RWPE1 (cell line): Measurements from ENCODE around the gene HSPA4.
A peak's percentile ranks its signal among the peaks of the same experiment; 100 is the strongest.
"Not testable (repeated sequence)": the region's sequence is repeated elsewhere in the genome, so short reads cannot be mapped to it uniquely, and the experiment has no call there.

Experiments used
- CTCF ChIA-PET: fragments of 350-600 bp; sonication (Branson Sonifier 250); formaldehyde crosslinking; extraction: SDS; loops from one replicate; lab custom pipeline; 2021; lab: Yijun Ruan, JAX
- POLR2A ChIA-PET: fragments of 400-600 bp; formaldehyde crosslinking; extraction: SDS; loops from one replicate; lab custom pipeline; 2020; ENCODE audit warnings: antibody characterized with exemption; ENCODE audit not compliant: low non-redundant PET; lab: Yijun Ruan, JAX
- DNase-seq: peaks from one replicate; pipeline ENCODE4 v3.0.0; 2012; ENCODE audit warnings: low spot score
- H3K27ac ChIP-seq: fragments of 450-650 bp; 2 replicates; pipeline ENCODE4 v1.5.1; 2017
- CTCF ChIP-seq: fragments of 450-650 bp; conservative IDR thresholded peaks from 2 replicates; pipeline ENCODE4 v1.5.1; 2017; ENCODE audit warnings: low read depth, mild to moderate bottlenecking

Gene HSPA4

DNA sequence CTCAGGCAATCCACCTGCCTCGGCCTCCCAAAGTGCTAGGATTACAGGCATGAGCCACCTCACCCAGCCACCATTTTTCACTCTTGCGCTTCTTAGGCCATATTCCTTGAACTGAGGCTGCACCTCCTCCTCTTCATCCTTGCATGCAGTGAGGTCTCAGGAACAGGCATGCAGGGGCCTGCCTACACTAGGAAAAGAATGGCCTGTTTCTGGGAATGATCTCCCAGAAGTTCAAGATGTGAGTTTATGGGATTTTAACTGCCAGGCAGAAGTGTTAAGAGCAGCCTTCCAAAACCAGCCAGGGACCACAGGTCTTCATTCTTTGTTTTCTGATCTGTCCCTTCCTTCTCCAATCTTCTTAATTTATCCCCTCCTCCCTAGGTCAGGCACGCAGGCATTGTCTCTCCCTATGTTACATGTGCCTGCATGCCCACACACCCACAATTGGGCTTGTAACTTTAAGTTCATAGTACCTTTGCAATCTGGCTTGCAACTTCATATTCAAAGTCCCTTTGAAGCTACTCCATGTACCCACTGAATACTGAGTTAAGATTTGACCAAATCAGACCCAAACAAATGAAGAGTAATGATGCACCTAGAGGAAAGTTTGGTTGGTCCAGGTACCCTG lies 10.5 kb upstream of the HSPA4 start:
- CTCF ChIA-PET = interaction anchor here (0.5 to 0.7 kb wide), 2 partner anchors 29 to 715 kb away, joined by 3 read pairs; no protein-coding TSS in a partner anchor
- peak; percentile 72 for DNase-seq
- no peak for TF ChIP-seq CTCF
- H3K27ac ChIP-seq = peak overlapping the region; percentile 93
- POLR2A ChIA-PET = interaction anchor here (1.0 kb wide), 1 partner anchor 10 kb away, joined by 7 read pairs; the partner anchor contains the start of gene HSPA4

- no peak for DNase-seq
- H3K27ac ChIP-seq = peak overlapping the region; percentile 93; the same call in 1 of the 2 replicates
- TF ChIP-seq CTCF = no peak
- CTCF ChIA-PET = interaction anchor here (0.5 to 0.7 kb wide), 2 partner anchors 30 to 716 kb away, joined by 3 read pairs; no protein-coding TSS in a partner anchor
- POLR2A ChIA-PET = interaction anchor here (1.0 kb wide), 1 partner anchor 9 kb away, joined by 7 read pairs; the partner anchor contains the start of gene HSPA4
These were observed 9.9 kb upstream of the HSPA4 start for GRCh38 chr5:133041910-133042309.

GRCh38 chr5:133046560-133046959 lies 5.3 kb upstream of the HSPA4 start:
- H3K27ac ChIP-seq, POLR2A ChIA-PET, DNase-seq: not testable (repeated sequence)
- CTCF ChIA-PET = interaction anchor here (0.6 kb wide), 1 partner anchor 597 kb away, joined by 3 read pairs; no protein-coding TSS in a partner anchor

- POLR2A ChIA-PET = interaction anchor here (0.6 kb wide), 1 partner anchor 248 kb away, joined by 3 read pairs; no protein-coding TSS in a partner anchor
- DNase-seq = no peak
- CTCF ChIA-PET = no interaction called here
- H3K27ac ChIP-seq = no peak overlapping the region
- TF ChIP-seq CTCF = no peak
These were observed 4.4 kb upstream of the HSPA4 start for GRCh38 chr5:133047404-133047803.

- TF ChIP-seq CTCF = no peak
- POLR2A ChIA-PET = no interaction called here
- CTCF ChIA-PET = interaction anchor here (0.7 to 0.9 kb wide), 3 partner anchors 16 to 1710 kb away, joined by 3 to 6 read pairs (median 4); no protein-coding TSS in a partner anchor
- no peak for DNase-seq
- H3K27ac ChIP-seq = no peak overlapping the region
These were observed 2.7 kb upstream of the HSPA4 start for GRCh38 chr5:133048993-133049725.

- no peak overlapping the region for H3K27ac ChIP-seq
- no peak for DNase-seq
- CTCF ChIA-PET = interaction anchor here (0.7 kb wide), 2 partner anchors 53 to 1710 kb away, joined by 3 to 6 read pairs; no protein-coding TSS in a partner anchor
- TF ChIP-seq CTCF = no peak
- POLR2A ChIA-PET = no interaction called here
These were observed 2.1 kb upstream of the HSPA4 start for GRCh38 chr5:133049726-133050048.
